Stimulated activated naive CD8-positive, alpha-beta T cell treated with anti-CD3 and anti-CD28 coated beads, Interleukin-15, Interleukin-2, amounts not matched to agents 100 ng/mL and 50 ng/mL, for 24 hours (primary cell): Measurements from ENCODE around the gene ATP11A.
"Not testable (repeated sequence)": the region's sequence is repeated elsewhere in the genome, so short reads cannot be mapped to it uniquely, and the experiment has no call there.

Experiments
- H3K27ac Mint-ChIP-seq: one replicate; pipeline ENCODE4 v1.8.0; 2021; ENCODE audit warnings: mild to moderate bottlenecking, mixed read lengths
- H3K27me3 Mint-ChIP-seq: one replicate; pipeline ENCODE4 v1.8.0; 2021; ENCODE audit warnings: mixed read lengths
- H3K36me3 Mint-ChIP-seq: one replicate; pipeline ENCODE4 v1.8.0; 2021; ENCODE audit warnings: low read depth, mixed read lengths
- H3K4me1 Mint-ChIP-seq: one replicate; pipeline ENCODE4 v1.8.0; 2021; ENCODE audit warnings: low read depth, mixed read lengths
- H3K4me3 Mint-ChIP-seq: one replicate; pipeline ENCODE4 v1.8.0; 2021; ENCODE audit warnings: mild to moderate bottlenecking, mixed read lengths
- H3K9me3 Mint-ChIP-seq: one replicate; pipeline ENCODE4 v1.8.0; 2021; ENCODE audit warnings: mixed read lengths

Gene ATP11A

DNA sequence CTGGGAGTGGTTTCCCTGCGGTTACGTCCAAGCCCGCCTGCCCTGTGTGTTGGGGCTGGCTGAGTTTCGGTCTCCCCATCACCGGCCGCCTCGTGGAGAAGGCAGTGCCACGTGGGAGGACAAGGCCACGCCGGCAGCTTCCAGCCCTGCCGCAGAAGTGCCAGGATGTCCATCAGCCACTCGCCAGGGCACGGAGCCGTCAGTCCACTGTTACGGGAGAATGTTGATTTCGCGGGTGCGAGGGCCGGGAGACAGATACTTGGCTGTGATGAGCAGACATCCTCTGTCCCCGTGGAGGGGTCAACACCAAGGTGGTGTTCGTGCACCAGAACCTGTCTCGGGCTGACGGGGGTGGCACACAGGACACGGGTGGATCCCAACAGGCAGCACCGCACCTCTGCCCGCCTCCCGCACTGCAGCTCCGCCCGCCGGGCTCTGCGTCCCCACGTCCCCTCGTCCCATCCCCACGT lies 192.8 kb downstream of the ATP11A start:
- Mint-ChIP-seq H3K4me3 (no peak overlapping the region), H3K27me3 (no peaks in the 10 kb centered on the region), H3K36me3 (peaks cover 12% of the 10 kb centered on the region), H3K27ac (no peak overlapping the region), H3K9me3 (no peaks in the 10 kb centered on the region), H3K4me1 (no peaks in the 10 kb centered on the region)

DNA sequence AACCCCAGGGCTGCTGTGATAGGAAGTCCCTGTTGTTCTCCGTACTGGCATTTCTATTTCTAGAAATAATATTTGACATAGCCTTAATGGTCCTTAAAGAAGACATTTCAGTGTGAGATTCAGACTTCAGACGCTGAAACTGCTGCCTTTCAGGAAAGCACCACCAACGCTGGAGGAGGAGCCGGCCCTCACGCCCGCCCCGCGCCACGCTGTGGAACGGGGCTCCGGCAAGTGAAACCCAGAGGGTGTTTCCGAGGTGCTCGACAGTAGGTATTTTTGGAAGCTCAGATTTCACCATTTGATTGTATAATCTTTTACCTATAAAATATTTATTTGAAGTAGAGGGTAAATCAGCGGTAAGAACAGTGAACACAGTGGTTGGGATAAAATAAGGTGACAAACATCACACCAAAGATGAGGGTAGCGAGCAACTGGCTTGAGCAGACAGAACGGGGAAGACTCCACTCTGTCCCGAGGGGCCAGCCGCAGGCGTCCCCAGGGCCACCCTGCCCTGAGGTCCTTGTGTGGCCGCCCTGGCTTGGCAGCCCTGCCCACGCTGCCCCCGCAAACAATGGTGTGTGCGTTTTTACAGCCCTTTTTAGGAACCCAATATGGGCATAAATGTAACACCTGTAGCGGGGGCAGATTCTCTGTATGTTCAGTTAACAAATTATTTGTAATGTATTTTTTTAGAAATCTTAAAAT lies 193.6 kb downstream of the ATP11A start:
- no peaks in the 10 kb centered on the region for H3K27me3 Mint-ChIP-seq
- no peak overlapping the region for H3K4me3 Mint-ChIP-seq
- peaks cover 6% of the 10 kb centered on the region for H3K36me3 Mint-ChIP-seq
- H3K27ac Mint-ChIP-seq: no peak overlapping the region
- H3K9me3 Mint-ChIP-seq: no peaks in the 10 kb centered on the region
- no peaks in the 10 kb centered on the region for H3K4me1 Mint-ChIP-seq

DNA sequence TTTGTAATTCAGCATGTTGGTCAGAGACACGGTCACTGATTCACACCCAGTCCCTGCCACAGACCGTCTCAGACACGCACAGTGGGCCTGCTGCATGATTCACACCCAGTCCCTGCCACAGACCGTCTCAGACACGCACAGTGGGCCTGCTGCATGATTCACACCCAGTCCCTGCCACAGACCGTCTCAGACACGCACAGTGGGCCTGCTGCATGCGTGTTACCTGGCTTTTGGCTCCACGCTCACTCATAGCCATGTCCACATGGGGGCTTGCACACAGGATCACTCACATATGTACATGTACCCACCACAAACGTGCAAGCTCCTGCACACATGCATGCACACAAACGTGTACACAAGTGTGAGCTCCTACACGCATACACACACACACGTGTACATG lies 194.9 kb downstream of the ATP11A start:
- not testable (repeated sequence) for H3K4me3 Mint-ChIP-seq, H3K36me3 Mint-ChIP-seq, H3K4me1 Mint-ChIP-seq, H3K9me3 Mint-ChIP-seq, H3K27ac Mint-ChIP-seq, H3K27me3 Mint-ChIP-seq

DNA sequence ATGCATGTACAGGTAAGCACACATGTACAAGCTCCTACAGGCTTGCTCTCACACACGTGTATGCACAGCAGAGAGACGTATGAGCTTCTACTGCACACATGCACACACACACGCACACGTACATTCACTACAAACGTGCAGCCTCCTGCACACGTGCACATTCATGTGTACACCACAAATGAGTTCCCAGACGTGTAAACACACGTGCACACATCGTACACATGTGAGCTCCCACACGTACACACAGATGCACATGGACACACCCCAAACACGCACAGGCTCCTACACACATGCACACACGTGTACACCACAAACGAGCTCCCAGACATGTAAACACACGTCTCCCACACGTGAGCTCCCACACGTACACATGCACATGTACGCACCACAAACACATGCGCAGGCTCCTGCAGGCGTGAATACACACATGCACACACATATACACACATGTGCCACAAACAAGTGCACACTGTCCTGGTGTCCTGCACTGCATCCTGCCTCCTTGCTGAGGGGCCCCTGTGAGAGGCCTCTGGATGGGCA lies 195.5 kb downstream of the ATP11A start:
- Mint-ChIP-seq H3K36me3 (no peaks in the 10 kb centered on the region), H3K4me3 (no peak overlapping the region), H3K27ac (no peak overlapping the region), H3K4me1 (no peaks in the 10 kb centered on the region), H3K27me3 (no peaks in the 10 kb centered on the region), H3K9me3 (no peaks in the 10 kb centered on the region)

DNA sequence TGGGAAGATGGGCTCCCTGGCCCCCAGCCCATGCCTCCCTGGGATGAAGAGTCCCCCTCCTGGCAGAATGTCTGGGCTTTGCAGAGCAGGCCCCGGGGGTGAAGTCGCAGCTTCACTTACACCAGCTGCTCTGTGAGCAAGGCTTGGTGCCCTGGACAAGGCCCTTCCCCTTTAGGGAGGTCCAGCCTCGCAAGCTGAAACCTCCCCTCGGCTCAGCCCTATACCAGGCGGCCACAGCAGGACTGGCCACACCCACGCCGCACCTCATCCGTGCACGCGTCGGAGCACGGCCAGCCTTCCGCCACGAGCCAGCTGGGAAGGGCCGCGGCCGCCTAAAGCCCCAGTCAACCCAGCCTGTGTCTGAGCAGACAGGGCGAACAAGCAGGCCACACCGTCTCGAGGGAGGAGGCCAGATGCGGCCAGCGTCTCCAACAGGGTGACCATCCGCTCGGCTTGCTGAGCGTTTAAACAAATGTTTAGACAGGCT lies 196.0 kb downstream of the ATP11A start:
- Mint-ChIP-seq H3K4me3 (no peak overlapping the region), H3K4me1 (no peaks in the 10 kb centered on the region), H3K27me3 (no peaks in the 10 kb centered on the region), H3K27ac (no peak overlapping the region), H3K36me3 (no peaks in the 10 kb centered on the region), H3K9me3 (no peaks in the 10 kb centered on the region)

DNA sequence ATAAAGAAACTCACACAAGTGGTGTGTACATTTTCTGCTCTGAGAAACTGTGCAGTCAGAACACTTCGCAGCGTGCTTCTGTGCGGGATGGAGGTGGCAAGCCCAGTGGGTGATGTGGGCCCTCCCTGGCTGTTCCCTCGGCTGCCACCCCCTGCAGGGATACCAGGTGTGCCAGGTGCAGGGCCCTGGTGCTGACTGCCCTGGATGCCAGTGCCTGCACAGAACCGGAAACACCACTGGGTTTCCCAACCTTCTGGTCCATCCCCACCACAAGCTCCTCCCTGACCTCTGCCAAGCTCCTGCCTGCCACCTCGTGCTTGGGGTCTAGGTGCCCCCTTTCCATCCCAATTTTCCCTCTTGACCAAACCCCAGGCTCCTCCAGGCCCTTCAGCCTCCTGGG lies 197.3 kb downstream of the ATP11A start:
- no peaks in the 10 kb centered on the region for H3K9me3 Mint-ChIP-seq
- H3K4me1 Mint-ChIP-seq: no peaks in the 10 kb centered on the region
- H3K36me3 Mint-ChIP-seq: no peaks in the 10 kb centered on the region
- H3K4me3 Mint-ChIP-seq: no peak overlapping the region
- H3K27ac Mint-ChIP-seq: no peak overlapping the region
- no peaks in the 10 kb centered on the region for H3K27me3 Mint-ChIP-seq

DNA sequence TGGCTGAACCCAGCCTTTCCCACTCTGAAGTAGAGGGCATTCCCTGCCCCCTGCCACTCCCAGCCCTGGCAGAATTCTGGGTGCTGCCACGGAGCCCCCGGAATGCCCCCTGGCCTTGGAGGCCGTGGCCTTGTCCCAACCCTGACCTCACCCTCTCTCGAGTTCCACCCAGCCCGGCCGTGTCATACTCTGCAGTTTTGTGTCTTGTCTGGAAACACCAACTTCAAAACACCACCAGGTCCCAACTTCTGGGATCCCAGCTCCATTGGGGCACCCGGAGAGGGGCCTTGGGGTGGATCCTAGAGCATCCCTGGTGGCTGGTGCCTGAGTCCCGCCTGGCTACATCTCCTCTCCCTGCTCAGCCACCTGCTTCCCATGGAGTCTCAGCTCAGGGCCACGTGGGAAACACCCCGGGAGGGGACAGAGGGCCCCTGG lies 197.7 kb downstream of the ATP11A start:
- no peaks in the 10 kb centered on the region for H3K36me3 Mint-ChIP-seq
- H3K4me1 Mint-ChIP-seq: no peaks in the 10 kb centered on the region
- no peak overlapping the region for H3K27ac Mint-ChIP-seq
- no peaks in the 10 kb centered on the region for H3K9me3 Mint-ChIP-seq
- H3K27me3 Mint-ChIP-seq: peaks cover 3% of the 10 kb centered on the region
- no peak overlapping the region for H3K4me3 Mint-ChIP-seq

DNA sequence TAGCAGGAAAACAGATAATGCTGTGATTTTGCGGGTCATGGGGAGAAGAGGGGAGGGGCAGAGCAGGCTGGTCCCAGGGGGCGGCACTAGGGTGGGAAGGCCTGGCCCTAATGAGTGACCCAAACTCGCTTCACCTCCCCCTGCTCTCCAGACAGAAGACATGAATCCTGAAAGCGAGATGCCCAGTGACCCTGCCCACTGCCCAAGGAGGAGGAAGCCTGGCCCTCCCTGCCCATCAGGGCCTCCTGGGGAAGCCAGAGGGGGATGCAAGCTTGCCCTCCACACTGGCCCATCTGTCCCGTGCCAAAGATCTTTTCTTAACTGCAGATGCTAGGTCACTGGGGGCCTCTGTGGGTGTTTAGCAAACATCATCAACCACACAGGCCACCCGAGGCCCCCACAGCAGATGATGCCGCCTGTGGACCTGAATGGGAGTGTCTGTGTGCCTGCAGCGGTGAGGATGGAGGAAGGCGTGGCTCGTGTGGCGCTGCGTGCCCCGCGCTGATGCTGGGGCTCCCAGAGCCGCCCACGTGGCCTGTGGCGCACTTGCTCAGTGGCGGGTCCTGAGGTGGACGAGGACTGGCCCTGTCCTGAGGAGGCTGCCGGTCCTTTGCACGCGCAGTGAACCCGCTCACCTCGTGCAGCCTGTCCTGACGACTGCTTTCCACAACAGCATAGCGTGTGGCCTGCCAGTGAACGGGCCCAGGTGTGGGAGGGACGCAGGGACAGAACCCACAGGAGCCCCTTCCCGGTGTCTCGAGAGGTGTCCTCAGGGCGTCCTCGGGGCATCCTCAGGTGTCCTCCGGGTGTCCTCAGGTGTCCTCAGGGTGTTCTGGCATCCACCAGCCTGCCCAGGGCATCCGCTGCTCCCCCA lies 198.6 kb downstream of the ATP11A start:
- no peaks in the 10 kb centered on the region for H3K36me3 Mint-ChIP-seq
- H3K4me3 Mint-ChIP-seq: no peak overlapping the region
- no peak overlapping the region for H3K27ac Mint-ChIP-seq
- H3K4me1 Mint-ChIP-seq: peaks cover 5% of the 10 kb centered on the region
- no peaks in the 10 kb centered on the region for H3K9me3 Mint-ChIP-seq
- H3K27me3 Mint-ChIP-seq: peaks cover 10% of the 10 kb centered on the region

DNA sequence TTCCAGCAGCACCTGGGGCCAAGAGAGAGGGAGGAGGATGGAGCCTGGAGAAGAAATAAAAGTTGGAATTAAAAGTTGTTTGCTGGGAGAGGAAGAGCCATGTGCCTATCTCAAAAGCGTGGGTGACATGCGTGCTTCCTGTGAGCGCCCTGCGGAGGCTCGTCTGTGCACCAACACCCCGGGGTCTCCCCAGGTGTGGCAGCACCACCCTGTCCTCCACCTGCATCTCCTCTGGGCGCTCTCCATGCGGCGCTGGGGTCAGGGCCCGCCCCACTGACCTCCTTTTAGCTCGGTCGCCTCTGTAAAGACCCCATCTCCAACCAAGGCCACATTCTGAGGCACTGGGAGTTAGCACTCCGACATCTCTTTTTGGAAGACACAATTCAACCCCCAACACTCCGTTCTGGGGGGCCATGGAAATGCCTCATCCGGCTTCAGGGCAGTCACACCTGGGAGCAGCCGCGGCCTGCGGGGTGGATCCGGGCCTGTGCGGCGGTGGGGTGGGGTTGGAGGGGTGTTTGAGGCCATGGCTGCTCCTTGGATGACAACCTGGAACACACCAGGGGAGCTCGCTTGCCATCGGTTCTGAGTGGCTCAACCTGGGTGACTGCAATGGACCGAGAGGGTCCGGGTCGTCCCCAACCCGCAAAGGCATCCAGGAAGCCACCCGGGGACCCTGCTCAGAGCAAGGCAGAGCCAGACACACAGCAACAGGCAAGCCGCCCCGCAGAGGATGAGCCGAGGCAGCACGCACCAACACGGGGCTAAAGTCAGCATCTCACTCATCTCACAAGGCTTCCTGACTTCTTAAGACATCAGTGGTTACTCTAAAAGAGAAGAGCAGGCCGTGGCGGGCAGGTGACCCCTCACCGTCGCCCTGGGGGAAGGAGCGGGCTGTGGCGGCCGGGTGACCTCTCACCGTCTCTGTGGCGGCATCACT lies 199.8 kb downstream of the ATP11A start:
- Mint-ChIP-seq H3K9me3 (no peaks in the 10 kb centered on the region), H3K4me3 (no peak overlapping the region), H3K4me1 (peaks cover 5% of the 10 kb centered on the region), H3K27me3 (peaks cover 10% of the 10 kb centered on the region), H3K27ac (no peak overlapping the region), H3K36me3 (no peaks in the 10 kb centered on the region)

DNA sequence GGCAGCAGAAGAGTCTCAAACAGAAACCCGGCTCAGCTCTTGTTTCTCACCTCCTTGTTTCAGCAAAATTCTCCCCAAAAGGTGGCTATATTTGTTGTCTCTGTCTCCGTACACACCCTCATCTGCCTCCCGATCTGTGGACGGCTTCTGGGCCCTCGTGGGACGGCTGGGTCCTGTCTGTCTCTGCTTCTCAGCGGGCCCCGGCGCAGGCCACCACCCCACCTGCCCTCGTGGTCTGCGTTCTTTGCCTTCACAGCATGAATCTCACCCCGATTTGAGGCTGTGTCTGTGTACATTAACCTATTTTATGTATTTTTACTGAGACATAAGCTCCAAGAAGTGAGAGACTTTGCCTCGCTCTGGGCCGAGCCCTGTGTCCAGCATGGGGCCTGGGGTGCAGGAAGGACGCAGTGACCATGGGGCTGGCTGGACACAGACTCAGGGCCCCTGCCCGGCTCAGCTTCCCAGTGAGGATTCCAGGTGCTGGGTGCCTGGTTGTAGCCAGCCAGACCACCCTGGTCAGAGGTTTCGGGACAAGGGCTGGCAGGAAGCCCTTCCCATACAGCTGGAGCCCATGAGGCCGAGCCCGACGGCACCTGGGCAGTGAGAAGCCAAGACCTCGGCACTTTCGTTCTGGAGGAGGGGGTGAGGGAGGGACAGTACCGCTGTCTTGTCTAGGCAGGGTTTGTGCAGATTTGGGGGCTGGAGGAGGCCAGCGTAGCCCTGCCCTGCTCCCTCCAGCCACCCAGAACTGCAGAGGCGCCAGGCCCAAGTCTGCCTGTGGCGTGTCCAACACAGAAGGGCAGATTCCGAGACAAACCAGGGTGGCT lies 200.7 kb downstream of the ATP11A start:
- H3K4me3 Mint-ChIP-seq: no peak overlapping the region
- peaks cover 10% of the 10 kb centered on the region for H3K27me3 Mint-ChIP-seq
- H3K9me3 Mint-ChIP-seq: no peaks in the 10 kb centered on the region
- peaks cover 5% of the 10 kb centered on the region for H3K4me1 Mint-ChIP-seq
- H3K36me3 Mint-ChIP-seq: no peaks in the 10 kb centered on the region
- no peak overlapping the region for H3K27ac Mint-ChIP-seq

DNA sequence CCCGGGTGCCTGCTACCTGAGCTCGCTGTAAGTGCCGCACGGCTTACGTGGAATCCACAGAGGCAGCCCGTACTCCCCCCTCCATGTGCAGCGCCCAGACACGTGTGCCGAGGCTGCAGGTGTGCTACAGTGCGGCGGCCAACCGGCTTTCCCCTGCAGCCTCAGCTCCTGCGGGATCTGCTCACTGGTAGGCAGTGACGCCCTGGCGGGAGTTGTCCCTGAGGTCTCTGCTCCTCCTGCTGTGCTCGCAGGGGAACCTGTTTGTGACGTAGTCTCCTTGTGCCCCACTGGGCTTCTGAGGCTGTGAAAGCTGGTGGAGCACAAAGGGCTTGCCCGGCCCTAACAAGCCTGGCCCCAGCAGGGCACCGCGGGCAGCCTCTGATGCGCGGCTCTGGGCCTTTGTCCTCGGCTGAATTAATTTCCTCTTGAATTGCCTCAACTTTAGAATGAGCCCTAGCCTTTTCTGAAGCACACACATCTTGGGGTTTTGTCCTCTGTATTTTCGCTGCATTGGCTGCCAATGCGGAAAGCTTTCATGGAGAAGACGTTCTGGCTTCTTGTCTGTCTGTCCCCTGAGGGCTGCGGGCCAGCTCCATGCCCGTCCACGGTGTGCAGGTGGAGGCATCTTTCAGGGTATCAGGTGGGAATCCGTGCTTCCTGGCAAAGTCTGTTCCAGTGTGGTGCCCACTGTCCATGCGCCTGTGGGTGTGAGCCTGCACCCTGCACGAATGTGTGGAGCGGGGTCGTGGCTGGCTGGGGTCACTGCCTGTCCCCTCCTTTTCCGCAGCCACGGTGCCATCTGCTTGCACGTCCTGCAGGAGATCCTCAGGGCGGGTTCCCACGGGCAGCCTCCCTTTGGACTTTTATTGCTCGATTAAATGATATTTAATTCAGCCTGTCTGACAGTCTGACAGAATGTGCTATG lies 201.9 kb downstream of the ATP11A start:
- Mint-ChIP-seq H3K27me3 (peaks cover 14% of the 10 kb centered on the region), H3K4me1 (peaks cover 5% of the 10 kb centered on the region), H3K4me3 (no peak overlapping the region), H3K9me3 (no peaks in the 10 kb centered on the region), H3K27ac (no peak overlapping the region), H3K36me3 (no peaks in the 10 kb centered on the region)

DNA sequence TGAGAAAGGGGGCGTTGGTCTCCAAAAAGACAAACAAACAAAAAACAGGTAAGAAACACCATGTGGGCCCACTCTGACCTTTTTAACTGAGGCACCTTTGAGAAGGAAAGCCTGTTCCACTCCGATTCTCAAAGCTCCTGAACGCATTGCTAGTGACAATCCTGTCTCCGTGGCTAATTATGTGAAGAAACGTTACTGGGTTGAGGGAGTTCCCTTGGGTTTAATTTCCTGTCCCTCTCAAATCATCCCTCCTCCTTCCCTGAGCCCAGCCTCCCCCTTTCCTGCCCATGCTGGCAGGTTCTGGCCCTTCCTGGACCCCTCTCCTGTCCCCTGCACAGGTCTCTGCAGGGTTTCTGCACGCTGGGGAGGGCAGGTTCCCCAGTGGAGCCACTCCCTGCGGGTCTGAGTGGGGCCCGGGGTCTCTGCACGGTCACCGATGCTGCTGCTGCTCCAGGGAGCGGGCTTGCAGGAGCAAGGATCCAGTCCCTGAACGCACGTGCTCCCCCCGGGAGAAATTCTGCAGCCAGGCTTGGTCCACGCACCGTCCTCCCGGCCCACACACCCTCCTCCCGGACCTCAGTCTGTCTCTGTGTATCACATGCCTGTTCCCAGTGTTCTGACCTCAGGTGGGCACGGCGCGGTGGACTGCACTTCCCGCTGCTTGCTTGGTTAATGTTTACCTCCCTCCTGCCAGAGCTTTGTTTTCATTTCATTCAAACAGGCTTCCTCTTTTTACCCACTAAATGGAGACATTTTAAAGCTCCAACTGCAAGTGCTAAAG lies 202.8 kb downstream of the ATP11A start:
- Mint-ChIP-seq H3K27me3 (peaks cover 14% of the 10 kb centered on the region), H3K27ac (no peak overlapping the region)

More for the DNA sequence above, 202.8 kb downstream of the ATP11A start:
- no peaks in the 10 kb centered on the region for H3K9me3 Mint-ChIP-seq
- H3K4me1 Mint-ChIP-seq: peaks cover 5% of the 10 kb centered on the region
- H3K36me3 Mint-ChIP-seq: no peaks in the 10 kb centered on the region
- H3K4me3 Mint-ChIP-seq: no peak overlapping the region
